ENCODE measurements around the gene TMA7B.
"Not testable (repeated sequence)": the region's sequence is repeated elsewhere in the genome, so short reads cannot be mapped to it uniquely, and the experiment has no call there.

Gene TMA7B

GRCh38 chr22:39983346-39983745 is 23.1 kb downstream of the TMA7B start:
- no peak for DNase-seq (ENCODE audit: low read depth, low spot score)

- no peak for DNase-seq (ENCODE audit: low read depth, low spot score)
Measured at GRCh38 chr22:39984006-39984405, 23.8 kb downstream of the TMA7B start.

- DNase-seq (ENCODE audit: low read depth, low spot score) = no peak
Measured at GRCh38 chr22:39984746-39985145, 24.5 kb downstream of the TMA7B start.

GRCh38 chr22:39985383-39986035 is 25.3 kb downstream of the TMA7B start:
- DNase-seq (ENCODE audit: low read depth, low spot score) = no peak

GRCh38 chr22:39988386-39989114 is 28.4 kb downstream of the TMA7B start:
- DNase-seq (ENCODE audit: low read depth, low spot score) = no peak

GRCh38 chr22:39989633-39990032 is 29.4 kb downstream of the TMA7B start:
- DNase-seq (ENCODE audit: low read depth, low spot score) = no peak

- DNase-seq (ENCODE audit: low read depth, low spot score) = no peak
Measured at GRCh38 chr22:39990686-39991085, 30.5 kb downstream of the TMA7B start.

- DNase-seq (ENCODE audit: low read depth, low spot score) = no peak
Measured at GRCh38 chr22:39991159-39991860, 31.1 kb downstream of the TMA7B start.

GRCh38 chr22:39992088-39992826 is 32.1 kb downstream of the TMA7B start:
- no peak for DNase-seq (ENCODE audit: low read depth, low spot score)

GRCh38 chr22:39992894-39993293 is 32.7 kb downstream of the TMA7B start:
- not testable (repeated sequence) for DNase-seq (ENCODE audit: low read depth, low spot score)

GRCh38 chr22:39994041-39994565 is 33.9 kb downstream of the TMA7B start:
- DNase-seq (ENCODE audit: low read depth, low spot score) = no peak

- DNase-seq (ENCODE audit: low read depth, low spot score) = peak; percentile 22
Measured at GRCh38 chr22:39994566-39995392, 34.6 kb downstream of the TMA7B start, which contains the start of gene FAM83F. FAM83F (plus strand) TSS chr22:39994954; CDS start chr22:39995043, 89 bp downstream.

- DNase-seq (ENCODE audit: low read depth, low spot score) = no peak
Measured at GRCh38 chr22:39995393-39996252, 35.4 kb downstream of the TMA7B start.

GRCh38 chr22:39996732-39997131 is 36.5 kb downstream of the TMA7B start:
- DNase-seq (ENCODE audit: low read depth, low spot score) = no peak

GRCh38 chr22:39997421-39997820 is 37.2 kb downstream of the TMA7B start:
- DNase-seq (ENCODE audit: low read depth, low spot score) = no peak

- DNase-seq (ENCODE audit: low read depth, low spot score) = peak; percentile 35
Measured at GRCh38 chr22:39997939-39998726, 37.9 kb downstream of the TMA7B start.

- DNase-seq (ENCODE audit: low read depth, low spot score) = no peak
Measured at GRCh38 chr22:39999144-39999757, 39.1 kb downstream of the TMA7B start.

GRCh38 chr22:40000171-40000570 is 40.0 kb downstream of the TMA7B start:
- DNase-seq (ENCODE audit: low read depth, low spot score) = no peak

All from astrocyte of the hippocampus (primary cell).